Stimulated activated CD4-positive, alpha-beta T cell treated with anti-CD3 and anti-CD28 coated beads, Interleukin-1b, Interleukin-23, amount 100 ng/mL, for 48 hours (primary cell): ENCODE results near the gene SGO2.
"Not testable (repeated sequence)": the region's sequence is repeated elsewhere in the genome, so short reads cannot be mapped to it uniquely, and the experiment has no call there.

Source experiments
- DNase-seq: peaks from one replicate; pipeline ENCODE4 v3.0.0-alpha.2; 2020

The SGO2 gene

DNA sequence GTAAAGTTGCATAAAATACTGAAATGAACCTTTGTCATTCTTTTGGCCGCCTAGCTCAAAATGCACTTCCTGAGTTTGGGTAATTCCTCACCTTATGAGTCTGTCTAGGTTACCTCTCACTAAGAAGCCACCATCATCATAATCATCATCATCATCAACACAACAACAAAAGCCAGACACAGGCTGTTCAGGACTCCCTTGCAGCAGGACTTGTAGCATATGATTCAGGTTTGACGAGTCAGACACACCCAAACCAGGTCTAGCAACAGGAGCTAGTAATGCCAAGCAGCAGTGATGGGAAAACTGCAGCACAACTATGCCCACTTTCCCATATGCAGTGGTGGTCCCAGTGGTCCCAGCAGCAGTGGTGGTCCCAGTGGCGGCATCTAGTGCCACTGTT, 2.8 kb upstream of the SGO2 start:
- no peak for DNase-seq

DNA sequence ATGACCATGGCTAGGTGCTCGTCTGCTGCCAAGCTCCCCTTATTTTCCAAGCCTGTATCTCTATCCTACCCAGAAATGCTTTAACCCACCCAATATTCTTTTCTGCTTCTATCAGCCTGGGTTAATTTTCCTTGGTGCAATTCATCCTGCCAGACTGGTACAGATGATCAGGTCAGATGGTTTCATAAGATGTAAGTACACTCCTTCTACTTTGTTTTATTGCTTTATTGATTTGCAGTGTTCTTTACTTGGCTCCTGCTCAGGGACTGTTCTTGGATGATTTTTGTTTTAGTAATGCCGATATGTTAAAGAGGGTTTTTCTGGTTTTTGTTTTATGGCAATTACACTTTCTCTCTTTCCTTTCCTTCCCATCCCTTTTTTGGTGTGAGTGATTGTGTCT, 2.4 kb upstream of the SGO2 start:
- DNase-seq: no peak

DNA sequence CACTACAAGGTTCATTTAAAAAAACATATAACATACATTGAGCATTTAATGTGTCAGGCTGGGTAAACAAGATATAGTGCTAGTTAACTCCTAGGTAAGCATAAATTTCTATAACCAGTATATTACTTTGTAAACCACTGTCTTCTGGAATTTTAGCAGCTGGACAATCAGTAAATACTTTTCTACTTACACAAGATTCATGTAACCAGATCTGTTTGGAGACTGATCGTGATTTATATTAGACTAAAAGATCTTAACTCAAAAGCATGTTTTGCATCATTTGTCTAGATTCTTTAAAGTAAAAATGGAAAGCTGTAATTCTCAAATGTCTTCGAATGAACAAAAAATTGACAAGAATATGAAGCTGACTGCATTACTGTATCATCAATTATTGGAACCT, 941 bp upstream of the SGO2 start:
- DNase-seq: no peak

DNA sequence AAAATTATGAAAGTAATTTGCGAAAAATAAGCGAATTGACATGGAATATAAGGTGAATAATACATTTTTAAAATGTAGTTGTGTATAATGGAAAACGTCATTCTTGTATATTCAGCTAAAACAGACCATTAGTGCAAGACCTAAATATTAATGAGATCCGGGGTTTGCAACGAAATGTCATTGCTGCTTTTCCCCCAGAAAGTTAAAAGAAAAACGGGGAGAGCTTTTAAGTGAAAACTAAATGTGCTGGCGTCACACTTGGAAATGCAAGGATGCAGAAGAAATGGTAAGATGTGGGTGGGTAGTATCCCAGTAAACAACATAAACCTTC, 491 bp upstream of the SGO2 start:
- no peak for DNase-seq

DNA sequence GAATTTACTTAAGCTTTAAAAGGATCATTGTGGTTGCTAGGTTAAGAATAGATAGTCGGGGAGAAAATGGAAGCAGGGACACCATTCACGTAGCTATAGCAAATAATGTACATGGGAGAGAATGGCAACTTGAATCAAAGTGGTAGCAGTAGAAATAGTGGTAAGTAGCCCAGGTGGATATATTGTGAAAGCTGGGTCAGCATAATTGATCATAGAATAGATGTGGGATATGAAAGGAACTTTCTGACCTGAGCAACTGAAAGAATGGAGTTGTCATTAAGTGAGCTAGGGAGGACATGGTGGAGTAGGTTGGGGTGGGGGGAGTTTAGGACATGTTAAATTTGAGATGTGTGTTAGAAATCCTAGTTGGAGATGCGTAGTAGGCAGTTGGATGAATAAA, 2.2 kb downstream of the SGO2 start:
- no peak for DNase-seq

DNA sequence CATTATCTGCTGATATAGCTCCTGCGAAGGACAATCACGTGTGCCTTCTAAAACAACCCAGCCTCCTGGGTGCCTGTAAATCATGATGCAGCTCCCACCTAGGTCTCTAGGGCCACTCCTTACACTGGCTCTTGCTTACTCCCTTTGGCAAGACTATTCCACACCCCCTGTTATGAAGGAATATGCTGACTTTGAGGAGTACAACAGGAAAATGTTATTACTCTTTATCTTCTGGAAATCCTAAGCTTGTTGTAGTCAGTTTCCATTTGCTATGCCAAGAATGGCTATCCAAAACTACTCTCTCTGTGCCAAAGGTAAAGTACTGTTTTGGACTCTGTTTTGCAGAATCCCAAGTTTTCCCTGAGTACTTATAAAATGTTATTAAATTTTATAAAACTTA, 7.7 kb downstream of the SGO2 start:
- DNase-seq: no peak

DNA sequence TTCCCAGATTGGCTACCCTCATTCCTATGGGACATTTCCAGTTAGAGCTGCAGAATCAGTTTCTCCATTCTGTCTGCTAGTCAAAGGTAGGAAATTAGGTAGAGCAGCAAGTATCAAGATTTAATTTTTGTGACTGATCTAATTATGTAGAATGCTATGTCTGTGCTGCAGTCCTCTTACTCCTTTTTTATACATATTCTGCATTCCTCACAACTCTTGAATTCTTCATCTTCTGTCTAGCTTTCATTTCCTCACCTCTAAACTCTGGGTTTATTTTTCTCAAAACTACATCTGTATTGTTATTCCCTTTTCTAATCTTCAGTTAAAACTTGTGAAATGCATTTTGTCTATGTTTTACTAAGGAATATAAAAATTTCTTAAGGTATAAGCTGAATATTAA, 8.6 kb downstream of the SGO2 start:
- no peak for DNase-seq

DNA sequence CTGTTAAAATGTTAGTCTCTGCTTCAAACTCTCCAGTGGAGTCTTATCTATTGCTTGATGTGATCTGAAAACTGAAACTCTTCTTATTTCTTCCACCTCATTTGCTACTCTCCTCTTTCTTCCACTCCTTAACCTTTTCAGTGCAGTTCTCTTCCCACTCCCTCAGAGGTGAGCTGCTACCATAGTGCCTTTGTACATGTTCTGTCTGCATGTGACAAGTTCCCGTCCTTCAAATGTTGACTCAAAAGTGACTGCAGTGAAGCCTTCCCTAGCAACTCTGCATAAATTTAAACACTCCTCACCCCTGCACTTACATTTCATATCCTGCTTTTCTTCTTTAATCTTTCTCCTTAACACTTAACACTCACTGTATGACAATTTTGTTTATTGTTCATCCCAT, 12.1 kb downstream of the SGO2 start:
- DNase-seq: no peak

DNA sequence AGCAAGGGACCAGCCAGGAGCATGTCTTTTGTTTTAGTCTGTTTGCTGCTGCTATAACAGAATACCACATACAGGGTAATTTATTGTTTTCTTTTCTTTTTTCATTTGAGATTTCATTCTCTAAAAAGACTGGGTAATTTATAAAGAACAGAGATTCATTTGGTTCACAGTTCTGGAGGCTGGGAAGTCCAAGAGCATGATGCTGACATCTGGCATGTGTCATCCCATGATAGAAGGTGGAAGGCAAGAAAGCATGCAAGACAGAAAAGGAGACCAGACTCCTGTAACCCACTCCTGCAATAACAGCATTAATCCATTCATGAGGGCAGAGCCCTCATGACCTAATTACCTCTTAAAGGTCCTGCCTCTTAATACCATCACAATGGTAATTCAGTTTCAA, 14.8 kb downstream of the SGO2 start:
- DNase-seq: no peak

DNA sequence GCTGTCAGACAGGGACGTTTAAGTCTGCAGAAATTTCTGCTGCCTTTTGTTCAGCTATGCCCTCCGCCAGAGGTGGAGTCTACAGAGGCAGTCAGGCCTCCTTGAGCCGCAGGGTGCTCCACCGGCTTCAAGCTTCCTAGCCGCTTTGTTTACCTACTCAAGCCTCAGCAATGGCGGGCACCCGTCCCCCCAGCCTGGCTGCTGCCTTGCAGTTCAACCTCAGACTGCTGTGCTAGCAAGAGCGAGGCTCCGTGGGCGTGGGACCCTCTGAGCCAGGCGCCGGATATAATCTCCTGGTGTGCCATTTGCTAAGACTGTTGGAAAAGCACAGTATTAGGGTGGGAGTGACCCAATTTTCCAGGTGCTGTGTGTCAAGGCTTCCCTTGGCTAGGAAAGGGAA, 40.6 kb downstream of the SGO2 start:
- not testable (repeated sequence) for DNase-seq

DNA sequence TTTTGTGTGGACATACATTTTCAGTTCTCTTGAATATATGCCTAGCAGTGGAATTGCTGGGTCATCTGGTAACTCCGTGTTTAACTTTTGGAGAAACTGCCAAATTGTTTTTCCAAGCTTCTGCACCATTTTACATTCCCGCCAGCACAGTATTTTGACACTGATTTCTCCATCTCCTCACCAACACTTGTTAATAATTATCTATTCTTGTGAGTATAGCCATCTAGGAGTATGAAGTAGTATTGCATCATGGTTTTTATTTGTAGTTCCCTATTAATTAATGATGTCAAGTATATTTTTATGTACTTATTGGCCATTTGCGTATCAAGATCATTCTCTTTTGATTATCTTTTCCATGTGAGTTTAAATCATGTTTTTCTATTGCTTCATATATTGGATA, 41.9 kb downstream of the SGO2 start:
- no peak for DNase-seq

DNA sequence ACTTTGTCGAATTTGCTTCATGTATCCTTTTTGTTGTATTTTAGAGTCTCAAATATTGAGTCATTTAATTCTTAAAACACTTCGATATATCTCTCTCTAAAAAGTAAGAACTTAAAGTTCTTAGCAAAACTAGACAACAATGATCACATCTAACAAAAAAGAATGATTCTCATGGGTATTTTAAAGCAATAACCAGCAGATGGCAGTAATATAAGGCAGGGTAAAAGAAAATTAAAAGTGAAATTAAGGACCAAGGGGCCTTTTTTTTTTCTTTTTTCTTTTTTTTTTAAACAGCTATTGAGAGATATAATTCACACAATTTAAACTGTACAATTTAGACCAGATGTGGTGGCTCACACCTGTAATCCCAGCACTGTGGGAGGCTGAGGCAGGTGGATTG, 50.0 kb downstream of the SGO2 start:
- DNase-seq: no peak

DNA sequence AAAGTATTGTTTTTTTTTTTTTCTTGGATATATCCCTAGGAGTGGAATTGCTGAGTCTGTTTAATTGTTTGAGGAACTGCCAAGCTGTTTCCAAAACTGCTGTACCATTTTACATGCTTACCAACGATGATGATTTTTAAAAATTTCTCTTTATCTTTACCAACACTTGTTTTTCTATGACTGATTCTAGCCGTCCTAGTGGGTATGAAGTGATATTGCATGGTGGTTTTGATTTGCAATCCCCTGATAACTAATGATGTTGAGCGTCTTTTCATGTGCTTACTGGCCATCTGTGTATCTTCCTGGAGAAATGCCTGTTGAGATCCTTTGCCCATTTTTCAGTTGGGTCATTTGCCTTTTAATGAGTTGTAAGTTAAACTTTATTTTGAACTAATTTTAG, 51.0 kb downstream of the SGO2 start:
- DNase-seq: no peak

DNA sequence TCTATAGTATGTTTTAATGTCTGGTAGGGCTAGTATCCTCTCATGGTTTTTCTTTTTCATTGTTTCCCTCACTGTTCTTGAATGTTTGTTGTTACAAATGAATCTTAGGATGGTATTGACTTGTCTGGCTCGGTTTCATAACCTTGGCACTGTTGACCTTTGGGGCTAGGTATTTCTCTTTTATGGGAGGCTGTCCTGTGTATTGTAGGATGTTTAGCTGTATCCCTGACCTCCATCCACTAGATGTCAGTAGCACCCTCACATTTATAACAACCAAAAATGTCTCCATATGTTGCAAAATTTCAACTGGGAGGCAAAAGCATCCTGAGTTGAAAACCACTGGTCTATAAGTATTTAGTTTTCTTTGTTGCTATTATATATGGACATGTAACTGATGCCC, 52.8 kb downstream of the SGO2 start:
- no peak for DNase-seq

DNA sequence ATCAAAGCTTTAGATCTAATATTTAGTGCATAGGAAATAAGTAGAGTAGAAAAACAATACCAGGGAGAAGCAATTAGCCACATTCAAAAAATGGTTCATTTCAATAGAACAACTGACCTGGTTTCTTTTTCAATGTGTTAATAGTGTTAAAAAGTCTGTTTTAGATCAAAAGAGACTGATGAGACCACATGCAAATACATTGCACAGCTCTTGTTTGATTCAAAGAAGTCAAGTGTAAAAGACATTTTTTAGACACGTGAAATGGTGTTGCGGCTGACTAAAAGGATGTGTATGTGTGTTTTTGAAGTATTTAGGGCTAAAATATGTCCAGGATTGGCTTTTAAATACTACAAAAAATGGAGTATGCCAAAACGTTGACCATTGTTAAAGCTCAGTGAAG, 58.6 kb downstream of the SGO2 start:
- DNase-seq: no peak

DNA sequence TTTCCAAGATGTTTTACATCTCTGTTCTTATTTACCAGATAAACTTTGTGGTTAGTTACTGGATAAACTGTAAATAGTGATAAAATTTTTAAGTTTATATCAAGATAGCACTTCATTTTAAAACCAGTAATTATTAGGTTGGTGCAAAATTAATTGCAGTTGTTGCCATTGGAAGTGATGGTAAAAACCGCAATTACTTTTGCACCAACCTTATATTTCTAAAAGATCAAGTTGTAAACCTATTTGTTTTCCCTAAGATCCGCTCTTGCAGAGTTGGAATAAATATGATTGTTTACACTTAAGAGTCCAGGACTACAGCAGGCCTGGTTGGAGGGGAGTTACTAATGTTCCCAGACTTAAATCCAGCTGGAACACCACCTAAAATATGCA, 59.3 kb downstream of the SGO2 start:
- DNase-seq: no peak

DNA sequence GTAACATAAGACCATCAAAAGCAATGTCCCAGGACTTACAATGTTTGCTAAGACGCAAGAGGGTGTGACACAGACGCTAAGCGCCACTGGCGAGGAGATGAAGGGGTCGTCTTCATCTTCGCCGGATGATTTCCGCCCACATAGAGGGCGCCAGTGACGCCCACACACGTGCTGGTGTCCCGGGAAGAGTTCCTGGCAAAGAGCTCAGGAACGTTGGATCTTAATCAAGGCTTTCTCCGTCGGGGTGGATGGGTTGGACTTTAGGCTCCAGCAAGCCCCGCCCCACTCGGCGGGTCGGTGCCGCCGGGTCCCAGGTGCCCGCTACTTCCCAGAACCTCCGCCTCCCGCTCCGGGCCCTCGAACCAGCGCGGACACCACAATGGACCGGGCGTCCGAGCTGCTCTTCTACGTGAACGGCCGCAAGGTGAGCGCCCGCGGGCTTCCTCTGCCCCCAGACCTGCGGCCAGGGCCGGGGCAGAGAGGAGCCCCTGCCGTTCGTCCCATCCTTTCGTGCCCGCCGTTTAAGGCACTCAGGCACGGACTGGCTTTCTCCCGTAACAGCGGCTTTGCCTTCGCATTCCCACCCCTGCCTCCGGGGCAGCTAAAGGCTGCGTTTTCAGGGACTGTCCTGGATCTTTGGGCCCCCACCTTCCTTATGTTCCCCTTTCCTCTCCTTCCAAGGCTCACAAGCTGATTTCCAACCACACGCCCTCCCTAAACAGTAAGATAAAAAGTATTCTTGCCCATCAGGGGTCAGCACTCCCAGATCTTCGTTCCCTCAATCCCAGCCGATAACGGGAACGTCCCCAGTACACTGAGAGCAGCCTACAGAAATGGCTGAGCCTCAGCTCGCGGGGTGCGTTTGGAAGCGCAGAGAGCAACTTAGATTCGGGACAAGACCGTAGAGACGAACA, 60.0 kb downstream of the SGO2 start, which contains the start of gene AOX1:
TSS of gene AOX1 (plus strand) at position 285 of the 914 bp plus-strand sequence. CDS start at position 380, 95 bp downstream.
- DNase-seq: no peak

DNA sequence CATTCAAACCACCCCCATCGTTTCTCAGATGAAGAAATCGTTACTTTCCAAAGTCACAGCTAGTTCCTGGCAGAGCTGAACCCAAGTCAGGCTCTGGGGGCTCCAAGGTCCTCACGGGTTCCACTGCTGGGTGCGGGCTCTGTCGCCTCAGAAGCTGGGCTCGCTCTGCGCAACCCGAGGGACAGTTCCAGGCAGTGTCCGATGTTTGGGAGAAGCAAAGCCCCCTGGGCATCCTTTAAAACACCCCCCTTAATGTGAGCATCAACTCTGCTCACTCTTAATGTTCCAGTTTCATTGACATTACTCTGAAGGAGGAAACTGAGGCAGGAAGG, 60.6 kb downstream of the SGO2 start:
- DNase-seq: no peak

DNA sequence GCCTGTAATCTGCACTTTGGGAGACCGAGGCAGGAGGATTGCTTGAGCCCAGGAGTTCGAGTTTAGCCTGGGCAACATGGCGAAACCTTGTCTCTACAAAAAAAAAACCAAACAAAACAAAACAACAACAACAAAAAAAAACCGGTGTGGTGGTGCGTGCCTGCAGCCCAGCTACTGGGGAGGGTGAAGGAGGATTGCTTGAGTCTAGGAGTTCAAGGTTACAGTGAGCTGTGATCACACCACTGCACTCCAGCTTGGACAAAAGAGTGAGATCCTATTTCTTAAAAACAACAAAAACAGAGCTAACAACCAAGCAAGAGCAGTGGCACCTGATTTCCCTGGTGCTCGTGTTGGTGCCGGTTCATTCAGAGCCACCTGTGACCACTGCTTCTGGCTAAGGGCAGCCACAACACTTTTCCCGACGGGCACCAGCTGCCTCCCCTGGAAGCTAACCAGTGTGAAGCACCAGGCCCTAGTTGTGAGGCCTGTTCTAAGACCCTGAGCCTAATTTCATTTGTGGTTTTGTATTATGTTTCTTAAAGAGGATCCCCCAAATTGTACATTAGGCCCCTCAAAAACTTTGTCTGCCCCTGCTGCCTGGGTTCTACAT, 61.1 kb downstream of the SGO2 start:
- no peak for DNase-seq

DNA sequence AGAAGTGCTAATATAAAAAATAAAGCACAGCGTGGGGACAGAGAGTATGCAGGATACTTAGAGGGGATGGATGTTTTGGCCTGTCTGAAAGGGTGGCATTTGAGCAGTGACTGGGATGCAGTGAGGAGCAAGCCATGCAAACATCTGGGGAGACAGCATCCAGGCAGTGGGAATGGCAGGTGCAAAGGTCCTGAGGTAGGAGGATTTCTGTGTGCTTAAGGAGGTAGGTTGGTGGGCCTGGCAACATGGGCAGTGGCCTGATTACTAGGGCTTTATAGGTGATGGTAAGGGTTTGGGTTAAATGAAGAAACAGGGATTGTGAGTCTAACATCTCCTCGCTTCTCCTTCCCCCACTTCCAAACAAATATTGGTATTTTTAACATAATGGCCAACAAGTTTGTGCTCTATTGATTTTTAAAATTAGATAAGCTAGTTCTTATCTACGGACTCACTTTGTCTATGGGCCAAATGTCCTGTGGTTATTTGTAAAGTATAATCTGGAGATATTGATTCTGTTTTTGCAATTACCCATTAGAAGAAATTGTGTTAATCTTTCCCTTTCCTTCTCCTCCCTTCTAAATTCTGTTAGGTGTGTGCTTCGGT, 62.2 kb downstream of the SGO2 start:
- DNase-seq: no peak

DNA sequence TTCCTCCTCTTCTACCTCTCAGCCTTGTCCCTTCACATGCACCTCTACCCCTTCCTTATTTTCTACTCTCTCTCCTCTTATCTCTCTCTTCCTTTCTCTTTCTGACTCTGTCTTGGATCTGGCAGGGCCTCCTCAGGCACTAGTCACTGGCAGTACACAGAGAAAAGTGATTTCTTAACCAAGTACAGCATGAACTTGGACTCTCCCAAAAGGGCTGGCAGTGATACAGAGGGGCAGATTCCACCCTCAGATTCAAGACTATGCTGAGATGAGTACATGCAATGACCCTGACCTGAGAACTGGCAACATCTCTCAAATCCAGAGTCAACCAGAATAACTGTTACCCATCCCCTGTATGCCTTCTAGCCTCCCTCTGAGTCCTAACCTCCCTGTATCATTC, 64.1 kb downstream of the SGO2 start:
- DNase-seq: no peak

DNA sequence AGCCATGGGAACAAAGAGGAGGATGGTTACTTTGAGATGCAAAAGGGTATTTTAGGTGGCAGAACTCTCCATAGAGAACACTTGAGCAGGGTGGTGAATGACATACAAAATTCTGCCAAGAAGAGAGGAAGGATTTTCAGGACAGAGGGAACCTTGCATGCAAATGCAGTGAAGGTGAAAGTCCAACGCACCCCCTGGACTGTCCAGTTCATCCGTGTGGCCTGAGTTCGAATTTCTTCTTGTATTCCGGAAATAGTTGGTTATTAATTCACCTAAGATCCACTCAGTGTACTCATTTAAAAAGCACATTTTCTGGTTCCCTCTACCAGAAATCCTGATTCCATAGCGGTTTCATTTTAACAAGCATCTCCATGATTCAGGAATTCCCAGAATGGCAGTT, 65.3 kb downstream of the SGO2 start:
- no peak for DNase-seq

DNA sequence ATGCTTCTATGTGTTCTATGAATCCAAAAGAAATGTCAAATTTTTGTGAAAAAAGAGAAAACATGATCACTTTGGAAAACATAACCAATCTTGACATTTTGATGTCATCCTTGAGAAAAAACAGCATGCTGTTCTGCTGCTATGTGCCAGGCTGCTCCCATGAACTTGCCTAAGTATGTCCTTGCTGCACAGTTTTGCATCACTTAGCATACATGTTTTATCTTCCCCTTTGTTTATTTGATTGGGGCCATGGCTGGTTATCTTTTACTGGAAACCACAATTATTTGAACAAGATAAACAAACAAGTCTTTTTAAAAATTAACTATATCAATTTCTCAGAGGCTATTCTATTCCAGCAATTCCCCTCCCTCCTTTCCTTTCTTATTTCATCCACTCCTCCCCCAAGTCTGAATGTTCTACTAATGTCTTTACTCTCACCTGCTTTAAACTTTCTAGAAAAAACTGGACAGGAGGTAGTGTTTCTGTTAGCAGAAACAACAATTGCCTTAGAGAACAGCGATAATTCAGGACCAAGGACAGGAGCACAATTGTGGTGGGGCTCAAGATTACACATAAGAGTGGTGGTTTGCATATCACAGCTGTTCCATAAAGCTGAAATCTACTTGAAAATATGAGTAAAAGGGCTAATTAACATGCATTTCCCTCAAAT, 66.5 kb downstream of the SGO2 start:
- no peak for DNase-seq

DNA sequence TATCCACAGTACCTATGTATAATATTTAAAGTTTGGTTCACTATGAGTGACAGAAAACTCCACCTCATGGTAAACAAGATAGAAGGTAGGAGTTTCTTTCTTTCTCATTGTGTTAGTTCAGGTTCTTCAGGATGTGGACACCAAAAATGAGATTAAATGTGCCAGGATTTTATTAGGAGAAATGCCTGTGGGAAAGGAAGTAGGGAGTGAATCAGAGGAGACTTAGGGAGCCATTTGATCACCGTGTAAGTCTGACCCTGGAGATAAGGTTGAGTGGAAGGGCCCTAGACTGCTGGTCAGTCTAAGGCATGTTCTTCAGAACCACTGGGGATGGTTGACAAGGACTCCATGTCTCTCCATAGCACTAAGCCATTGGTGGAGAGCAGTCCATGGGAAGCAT, 67.9 kb downstream of the SGO2 start:
- DNase-seq: no peak
